Measurements from ENCODE around the gene APRT.
A peak's percentile ranks its signal among the peaks of the same experiment; 100 is the strongest.

The APRT gene

DNA sequence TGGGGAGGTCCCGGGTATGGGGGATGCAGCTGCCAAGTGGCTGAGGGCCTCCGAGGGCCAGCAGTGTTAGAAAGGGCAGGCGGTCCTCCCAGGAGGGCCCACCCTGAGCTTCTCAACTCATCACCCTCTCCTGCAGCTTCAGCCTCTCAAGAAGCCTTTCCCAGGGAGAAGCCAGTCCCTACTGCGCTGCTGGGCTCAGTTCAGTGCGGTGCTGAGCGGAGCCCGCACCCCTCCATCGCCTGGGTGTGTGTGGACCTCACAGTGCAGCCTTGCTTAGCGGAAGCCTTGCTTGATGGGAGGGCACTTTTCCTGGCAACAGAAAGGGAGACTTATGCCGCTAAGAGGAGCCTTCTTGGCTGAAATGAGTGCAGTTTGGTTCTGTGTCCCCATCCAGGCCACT is 3.5 kb upstream of the APRT start:
- H3K27ac ChIP-seq, result no peak overlapping the region
- TF ChIP-seq, protein P1, sequence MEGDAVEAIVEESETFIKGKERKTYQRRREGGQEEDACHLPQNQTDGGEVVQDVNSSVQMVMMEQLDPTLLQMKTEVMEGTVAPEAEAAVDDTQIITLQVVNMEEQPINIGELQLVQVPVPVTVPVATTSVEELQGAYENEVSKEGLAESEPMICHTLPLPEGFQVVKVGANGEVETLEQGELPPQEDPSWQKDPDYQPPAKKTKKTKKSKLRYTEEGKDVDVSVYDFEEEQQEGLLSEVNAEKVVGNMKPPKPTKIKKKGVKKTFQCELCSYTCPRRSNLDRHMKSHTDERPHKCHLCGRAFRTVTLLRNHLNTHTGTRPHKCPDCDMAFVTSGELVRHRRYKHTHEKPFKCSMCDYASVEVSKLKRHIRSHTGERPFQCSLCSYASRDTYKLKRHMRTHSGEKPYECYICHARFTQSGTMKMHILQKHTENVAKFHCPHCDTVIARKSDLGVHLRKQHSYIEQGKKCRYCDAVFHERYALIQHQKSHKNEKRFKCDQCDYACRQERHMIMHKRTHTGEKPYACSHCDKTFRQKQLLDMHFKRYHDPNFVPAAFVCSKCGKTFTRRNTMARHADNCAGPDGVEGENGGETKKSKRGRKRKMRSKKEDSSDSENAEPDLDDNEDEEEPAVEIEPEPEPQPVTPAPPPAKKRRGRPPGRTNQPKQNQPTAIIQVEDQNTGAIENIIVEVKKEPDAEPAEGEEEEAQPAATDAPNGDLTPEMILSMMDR (IDR thresholded peaks at IDR 0.05), result no peak
- no peak for TF ChIP-seq ZFX (IDR thresholded peaks at IDR 0.05; ENCODE audit: borderline replicate concordance)

DNA sequence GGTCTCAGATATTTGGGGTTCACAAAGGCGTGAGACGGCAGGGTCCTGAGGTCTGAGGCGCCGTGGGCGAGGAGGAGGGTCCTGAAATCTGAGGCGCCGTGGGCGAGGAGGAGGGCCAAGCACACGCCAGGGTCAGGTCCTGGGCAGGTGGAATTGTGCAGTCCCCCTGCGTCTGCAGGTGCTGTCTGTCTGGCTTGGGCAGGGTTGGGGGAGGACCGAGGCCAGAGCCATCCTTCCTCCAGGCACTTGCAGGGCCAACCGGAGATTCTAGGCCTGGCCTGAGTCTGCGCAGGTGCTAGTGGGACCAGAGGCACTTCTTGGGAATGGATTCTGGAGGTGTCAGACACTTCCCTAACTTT is 2.4 kb upstream of the APRT start:
- H3K27ac ChIP-seq, result no peak overlapping the region
- TF ChIP-seq, protein P1 (IDR thresholded peaks at IDR 0.05), result no peak
- TF ChIP-seq ZFX (IDR thresholded peaks at IDR 0.05; ENCODE audit: borderline replicate concordance), result no peak

DNA sequence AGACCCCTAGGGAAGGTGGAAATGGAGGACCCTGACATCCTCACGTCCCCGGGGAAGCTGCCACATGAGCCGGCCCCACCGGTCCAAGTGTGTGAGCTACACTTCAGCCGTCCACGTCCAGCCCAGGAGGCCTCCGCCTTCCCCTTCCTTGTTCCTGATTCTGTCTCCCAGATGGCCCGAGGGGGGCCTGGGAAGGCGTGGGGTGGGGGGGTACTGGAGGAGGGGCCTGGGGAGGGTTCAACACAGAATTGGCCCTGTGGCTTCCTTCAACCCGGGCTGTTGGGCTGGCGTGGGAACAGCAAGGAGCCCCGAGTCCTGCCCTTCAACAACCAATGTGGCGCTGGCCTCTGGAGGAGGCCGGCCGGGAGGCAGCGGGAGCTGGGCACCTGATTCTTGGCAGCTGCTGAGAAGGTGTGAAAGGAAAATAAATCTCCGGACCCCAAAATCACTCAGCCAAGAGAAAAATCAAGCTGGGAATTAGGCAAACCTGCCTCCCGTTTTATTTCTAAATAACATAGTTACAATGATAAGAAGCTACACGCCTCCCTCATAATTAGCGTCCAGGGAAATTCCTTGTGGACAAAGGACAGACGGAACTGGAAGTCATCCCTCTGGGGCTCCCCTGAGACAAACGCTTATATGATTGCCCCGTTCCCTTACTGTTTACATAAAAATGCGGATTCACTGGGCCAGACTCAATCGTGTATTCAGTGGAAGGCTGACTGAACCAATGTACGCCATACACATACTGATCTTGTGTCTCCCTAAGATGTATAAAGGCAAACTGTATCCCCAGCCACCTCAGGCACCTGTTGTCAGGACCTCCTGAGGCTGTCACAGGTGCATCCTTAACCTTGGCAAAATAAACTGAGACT is 1.8 kb upstream of the APRT start:
- peak overlapping the region; percentile 97 for H3K27ac ChIP-seq
- TF ChIP-seq ZFX (IDR thresholded peaks at IDR 0.05; ENCODE audit: borderline replicate concordance), result no peak
- TF ChIP-seq, protein P1 (IDR thresholded peaks at IDR 0.05), result no peak

DNA sequence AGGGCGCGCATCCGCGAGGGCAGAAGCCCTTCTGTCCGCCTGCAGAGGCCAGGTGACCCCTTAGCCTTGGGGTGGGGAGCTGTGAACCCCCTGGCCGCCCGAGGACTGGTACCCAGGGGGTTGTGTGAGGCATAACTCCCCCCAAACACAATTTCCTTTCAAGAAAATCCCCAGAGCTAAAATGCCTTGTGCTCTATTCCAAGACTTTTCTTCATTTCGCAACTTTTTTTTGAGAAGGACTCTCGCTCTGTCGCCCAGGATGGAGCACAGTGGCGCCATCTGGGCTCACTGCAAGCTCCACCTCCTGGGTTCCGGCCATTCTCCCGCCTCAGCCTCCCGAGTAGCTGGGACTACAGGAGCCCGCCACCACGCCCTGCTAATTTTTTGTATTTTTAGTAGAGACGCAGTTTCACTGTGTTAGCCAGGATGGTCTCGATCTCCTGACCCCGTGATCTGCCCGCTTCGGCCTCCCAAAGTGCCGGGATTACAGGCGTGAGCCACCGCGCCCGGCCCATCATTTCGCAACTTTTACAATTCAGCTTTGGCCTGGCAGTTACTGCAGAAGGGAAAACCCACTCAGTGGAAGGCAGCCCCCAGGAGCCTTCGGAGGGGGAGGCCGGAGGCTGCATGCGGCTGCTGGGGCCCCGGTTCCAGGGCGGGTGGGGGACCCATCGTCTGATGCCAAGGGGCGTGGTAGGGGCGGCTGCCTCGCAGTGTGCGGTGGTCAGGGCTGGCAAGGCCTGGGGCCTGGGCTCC is 963 bp upstream of the APRT start:
- TF ChIP-seq, protein P1 (IDR thresholded peaks at IDR 0.05), result peak; percentile 41
- no peak for TF ChIP-seq ZFX (IDR thresholded peaks at IDR 0.05; ENCODE audit: borderline replicate concordance)
- peak overlapping the region; percentile 97 for H3K27ac ChIP-seq

DNA sequence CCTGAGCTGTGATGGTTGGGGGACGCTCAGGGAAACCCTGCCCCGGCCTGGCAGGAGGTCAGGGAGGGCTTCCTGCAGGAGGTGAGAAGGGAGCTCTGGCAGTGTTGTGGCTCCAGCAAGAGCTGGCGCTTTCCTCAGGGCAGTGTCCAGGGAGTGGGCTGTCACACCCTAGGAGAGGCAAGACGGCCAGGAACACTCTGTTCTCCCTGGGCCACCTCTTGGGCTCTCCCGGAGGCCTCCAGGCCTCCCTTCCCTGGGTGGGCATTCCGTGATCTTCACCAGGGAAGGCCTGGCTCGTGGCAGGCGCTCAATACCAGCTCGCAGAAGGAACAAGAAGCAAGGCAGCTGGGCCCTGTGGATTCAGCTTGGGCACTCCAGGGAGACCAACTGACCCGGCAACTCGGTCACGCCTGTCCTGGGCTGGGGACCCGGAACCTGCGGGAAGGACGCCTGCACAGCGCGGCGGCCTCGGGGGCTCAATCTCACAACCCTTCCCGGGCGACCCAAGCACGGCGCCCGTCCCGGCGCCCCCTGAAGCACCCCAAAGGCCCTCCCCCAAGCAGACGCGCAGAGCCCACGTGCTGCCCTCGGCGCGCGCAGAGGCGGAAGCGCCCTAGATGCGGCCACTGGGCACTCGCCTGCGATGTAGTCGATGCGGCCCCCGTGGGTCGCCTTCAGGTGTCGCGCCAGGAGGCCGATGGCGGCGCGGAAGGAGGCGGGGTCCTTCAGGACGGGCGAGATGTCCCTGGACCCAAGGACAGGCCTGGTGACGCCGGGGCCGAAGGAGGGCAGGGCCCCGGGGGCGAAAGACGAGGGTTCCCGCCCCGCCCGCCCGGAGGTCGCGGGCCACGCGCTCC is 588 bp downstream of the APRT start:
- peak overlapping the region; percentile 97 for H3K27ac ChIP-seq
- TF ChIP-seq, protein P1 (IDR thresholded peaks at IDR 0.05), result no peak
- no peak for TF ChIP-seq ZFX (IDR thresholded peaks at IDR 0.05; ENCODE audit: borderline replicate concordance)

DNA sequence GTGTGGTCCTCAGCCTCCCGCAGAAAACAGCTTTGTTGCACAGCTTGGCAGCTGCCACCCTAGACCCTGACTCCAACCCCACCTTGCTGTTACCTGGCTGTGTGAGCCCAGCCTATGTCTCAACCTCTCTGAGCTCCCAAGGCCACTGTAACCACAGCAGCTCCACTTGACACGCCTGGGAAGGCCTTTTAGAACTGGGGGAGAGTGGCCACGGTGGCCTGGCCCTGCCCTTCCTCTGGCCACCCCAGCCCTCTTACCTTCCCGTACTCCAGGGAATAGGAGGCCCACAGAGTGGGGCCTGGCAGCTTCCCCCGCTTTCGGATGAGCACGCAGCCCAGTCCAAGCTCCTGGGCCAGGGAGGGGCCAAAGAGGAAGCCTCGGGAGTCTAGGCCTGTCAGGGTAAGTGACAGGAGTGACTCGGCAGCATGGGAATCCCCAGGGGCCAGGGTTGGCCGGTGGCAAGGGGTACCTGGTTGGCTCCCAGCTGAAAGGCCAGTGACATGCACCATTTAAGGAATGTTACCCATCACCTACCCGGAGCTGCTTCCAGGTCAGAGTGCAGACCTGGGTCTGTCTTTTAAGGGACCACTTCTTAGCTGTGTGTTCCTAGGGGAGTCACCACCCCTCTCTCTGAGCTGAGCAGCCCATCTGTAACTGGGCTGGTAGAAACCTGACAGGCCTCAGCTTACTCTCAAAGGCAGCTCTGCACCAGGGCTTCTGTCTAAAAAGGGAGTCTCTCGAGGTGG is 1.4 kb downstream of the APRT start:
- H3K27ac ChIP-seq, result peak overlapping the region; percentile 97
- no peak for TF ChIP-seq ZFX (IDR thresholded peaks at IDR 0.05; ENCODE audit: borderline replicate concordance)
- TF ChIP-seq, protein P1 (IDR thresholded peaks at IDR 0.05), result no peak

Measured in 22Rv1 (cell line).